ENCODE data around the gene TXNDC16. TPM values are rescaled to one million over a fixed set of nuclear protein-coding genes. Genes with fewer than 3 reads are reported as not detected.

Gene TXNDC16
- polyA plus RNA-seq, 2 of the 4 experiments (the other 2 are of a cell fraction), result 1.4 to 3.0 TPM

- DNase-seq (ENCODE audit: low read depth in 1 of 2, low spot score in 1 of 2) (no peak), FAIRE-seq (no peak), ATAC-seq (no peak)
- TF ChIP-seq KDM5A (IDR thresholded peaks at IDR 0.05) (no peak), ZFP36 (IDR thresholded peaks at IDR 0.05; ENCODE audit: borderline replicate concordance, partially characterized antibody) (no peak), HOXB13 (CRISPR knock-in tag; IDR thresholded peaks at IDR 0.05; ENCODE audit: low read depth) (no peak), TFCP2L1 (CRISPR knock-in tag; IDR thresholded peaks at IDR 0.05) (no peak), HES2 (IDR thresholded peaks at IDR 0.05) (no peak), REST (IDR thresholded peaks at IDR 0.05) (no peak), POLR2A (IDR thresholded peaks at IDR 0.05; ENCODE audit: low read length) (no peak), SMC3 (IDR thresholded peaks at IDR 0.05) (no peak), HEYL (CRISPR knock-in tag; IDR thresholded peaks at IDR 0.05) (no peak), NR3C1 (IDR thresholded peaks at IDR 0.05) (no peak), EHMT2 (IDR thresholded peaks at IDR 0.05; ENCODE audit: low read depth) (no peak), CBX8 (IDR thresholded peaks at IDR 0.05) (no peak), MAFK (IDR thresholded peaks at IDR 0.05; ENCODE audit: partially characterized antibody) (no peak), ATOH8 (CRISPR knock-in tag; IDR thresholded peaks at IDR 0.05; ENCODE audit: low read depth) (no peak), PBX3 (IDR thresholded peaks at IDR 0.05) (no peak), FOXS1 (CRISPR knock-in tag; IDR thresholded peaks at IDR 0.05) (no peak), ZC3H11A (IDR thresholded peaks at IDR 0.05) (no peak), BHLHE40 (IDR thresholded peaks at IDR 0.05; ENCODE audit: low read depth, low read length) (no peak), EHF (CRISPR knock-in tag; IDR thresholded peaks at IDR 0.05) (no peak), KDM1A (IDR thresholded peaks at IDR 0.05; ENCODE audit: low read depth) (no peak)
- H3K27ac ChIP-seq, result no peak overlapping the region
- H3K4me1 ChIP-seq, result no peaks in the 10 kb centered on the region
- H3K9me3 ChIP-seq, result peaks cover 3% of the 10 kb centered on the region; the same call in 1 of the 3 replicates
- 74% methylated on average over 5 of the region's 5 CpGs for WGBS (ENCODE audit: missing lambda C conversion rate)
- ChIA-PET CTCF (no interaction called here), POLR2A (no interaction called here)
- no peak overlapping the region for H3K4me2 ChIP-seq
- H3K4me3 ChIP-seq, result no peak overlapping the region
These were observed 154.5 kb downstream of the TXNDC16 start for GRCh38 chr14:52397844-52398243.

GRCh38 chr14:52395728-52396127 lies 156.6 kb downstream of the TXNDC16 start:
- TF ChIP-seq GATA3 (IDR thresholded peaks at IDR 0.05; ENCODE audit: borderline replicate concordance) (no peak), ELK1 (IDR thresholded peaks at IDR 0.05; ENCODE audit: low read depth, low read length) (no peak), HOXA7 (CRISPR knock-in tag; IDR thresholded peaks at IDR 0.05) (no peak), CBX2 (IDR thresholded peaks at IDR 0.05; ENCODE audit: borderline replicate concordance, low read depth) (no peak)
- ChIA-PET POLR2A (no interaction called here), CTCF (interaction anchor here (1.0 kb wide), 1 partner anchor 11 kb away, joined by 3 read pairs; no protein-coding TSS in a partner anchor)
- DNase-seq (ENCODE audit: low read depth in 1 of 2, low spot score in 1 of 2) (no peak), FAIRE-seq (no peak), ATAC-seq (no peak)
- Histone ChIP-seq H3K4me1 (0 out of 3 replicates have a peak, but pooled peaks cover 3% of the 10 kb centered on the region), H3K27ac (no peak overlapping the region), H3K4me2 (no peak overlapping the region), H3K9me3 (peaks cover 3% of the 10 kb centered on the region; the same call in 1 of the 3 replicates), H3K4me3 (no peak overlapping the region)
- 78% methylated on average over 2 of the region's 3 CpGs for WGBS (ENCODE audit: missing lambda C conversion rate)

All from A549 (cell line).